DOHH2 (cell line): ENCODE measurements around the gene MSL3B.

ENCODE experiments used
- H3F3A ChIP-seq: fragments of 200-600 bp; sonication (generic), shearing (Covaris generic); 2 replicates; pipeline ENCODE4 v1.6.0; 2016; ENCODE audit warnings: antibody characterized with exemption, mild to moderate bottlenecking; ENCODE audit not compliant: control insufficient read depth, insufficient read depth
- H3K27ac ChIP-seq: fragments of 200-600 bp; sonication (generic); 2 replicates; pipeline ENCODE4 v1.5.1; 2014; ENCODE audit warnings: low read depth, mild to moderate bottlenecking, low read length, moderate library complexity
- H3K27me3 ChIP-seq: fragments of 200-600 bp; sonication (generic); 2 replicates; pipeline ENCODE4 v1.6.1; 2014; ENCODE audit warnings: mild to moderate bottlenecking, low read length, mixed read lengths; ENCODE audit not compliant: control insufficient read depth
- H3K36me3 ChIP-seq: fragments of 200-600 bp; sonication (generic); 2 replicates; pipeline ENCODE4 v1.6.1; 2014; ENCODE audit warnings: mild to moderate bottlenecking, low read length, moderate library complexity, mixed read lengths; ENCODE audit not compliant: control insufficient read depth
- H3K4me1 ChIP-seq: fragments of 200-600 bp; sonication (generic); 2 replicates; pipeline ENCODE4 v1.6.1; 2014; ENCODE audit warnings: mild to moderate bottlenecking, low read length, mixed read lengths; ENCODE audit not compliant: control insufficient read depth
- H3K4me2 ChIP-seq: fragments of 200-600 bp; sonication (generic); 2 replicates; pipeline ENCODE4 v1.6.0; 2014; ENCODE audit warnings: mild to moderate bottlenecking, low read length, moderate library complexity
- H3K4me3 ChIP-seq: fragments of 200-600 bp; sonication (generic); 2 replicates; pipeline ENCODE4 v1.5.1; 2014; ENCODE audit warnings: mild to moderate bottlenecking, low read length, mixed read lengths
- H3K79me2 ChIP-seq: fragments of 200-600 bp; sonication (generic); 2 replicates; pipeline ENCODE4 v1.6.1; 2014; ENCODE audit warnings: mild to moderate bottlenecking, low read length, mixed read lengths; ENCODE audit not compliant: control insufficient read depth
- H3K9me2 ChIP-seq: fragments of 200-600 bp; sonication (generic); replicated peaks from 2 replicates; pipeline ENCODE4 v1.6.1; 2014; ENCODE audit warnings: mild to moderate bottlenecking, low read length, mixed read lengths; ENCODE audit not compliant: control insufficient read depth
- H3K9me3 ChIP-seq: fragments of 200-600 bp; sonication (generic); 2 replicates; pipeline ENCODE4 v1.6.1; 2014; ENCODE audit warnings: antibody characterized with exemption, low read length, mixed read lengths; ENCODE audit not compliant: control insufficient read depth, insufficient read depth
- H4K20me1 ChIP-seq: fragments of 200-600 bp; sonication (generic); 2 replicates; pipeline ENCODE4 v1.6.0; 2014; ENCODE audit warnings: low read depth, mild to moderate bottlenecking, antibody characterized with exemption, low read length, moderate library complexity; ENCODE audit not compliant: control insufficient read depth, insufficient read depth
- CTCF ChIP-seq: fragments of 200-600 bp; sonication (generic); IDR thresholded peaks from one replicate; pipeline ENCODE4 v1.5.1; 2014; ENCODE audit warnings: antibody characterized with exemption, mild to moderate bottlenecking, low read depth, low read length; ENCODE audit not compliant: poor library complexity, severe bottlenecking
- EZH2phosphoT487 ChIP-seq: fragments of 200-600 bp; sonication (generic); IDR thresholded peaks from 2 replicates; pipeline ENCODE4 v1.6.1; 2017; ENCODE audit warnings: borderline replicate concordance, mild to moderate bottlenecking, antibody characterized with exemption, low read length, moderate library complexity, mixed read lengths

The MSL3B gene

GRCh38 chr2:233829193-233830110 lies 38.7 kb downstream of the MSL3B start:
- H3K36me3 ChIP-seq: peaks cover 5% of the 10 kb centered on the region

GRCh38 chr2:233828546-233829192 lies 39.5 kb downstream of the MSL3B start:
- no peak for TF ChIP-seq EZH2phosphoT487
- no peak for TF ChIP-seq CTCF
- Histone ChIP-seq H3K4me1 (peaks cover 11% of the 10 kb centered on the region), H3K9me3 (no peaks in the 10 kb centered on the region)

More at GRCh38 chr2:233829193-233830110, 38.7 kb downstream of the MSL3B start:
- no peak overlapping the region for H3K27ac ChIP-seq
- peaks cover 11% of the 10 kb centered on the region for H3K4me1 ChIP-seq
- TF ChIP-seq CTCF (no peak), EZH2phosphoT487 (no peak)
- H3K27me3 ChIP-seq: no peaks in the 10 kb centered on the region
- peaks cover 9% of the 10 kb centered on the region for H3F3A ChIP-seq
- no peaks in the 10 kb centered on the region for H3K9me2 ChIP-seq
- no peaks in the 10 kb centered on the region for H3K9me3 ChIP-seq
- H4K20me1 ChIP-seq: no peaks in the 10 kb centered on the region; the same call in 1 of the 2 replicates
- H3K4me2 ChIP-seq: no peak overlapping the region
- no peaks in the 10 kb centered on the region for H3K79me2 ChIP-seq
- H3K4me3 ChIP-seq: no peak overlapping the region

GRCh38 chr2:233824373-233824772 lies 43.8 kb downstream of the MSL3B start:
- Histone ChIP-seq H3K79me2 (no peaks in the 10 kb centered on the region), H4K20me1 (no peaks in the 10 kb centered on the region), H3K27me3 (no peaks in the 10 kb centered on the region), H3K9me2 (no peaks in the 10 kb centered on the region), H3K36me3 (no peaks in the 10 kb centered on the region), H3K4me3 (no peak overlapping the region), H3K9me3 (no peaks in the 10 kb centered on the region), H3F3A (no peaks in the 10 kb centered on the region), H3K4me1 (no peaks in the 10 kb centered on the region), H3K4me2 (no peak overlapping the region), H3K27ac (no peak overlapping the region)
- TF ChIP-seq EZH2phosphoT487 (no peak), CTCF (no peak)

More at GRCh38 chr2:233828546-233829192, 39.5 kb downstream of the MSL3B start:
- H3K4me3 ChIP-seq: no peak overlapping the region
- H3F3A ChIP-seq: peaks cover 3% of the 10 kb centered on the region
- H3K27ac ChIP-seq: no peak overlapping the region
- no peaks in the 10 kb centered on the region for H3K79me2 ChIP-seq
- no peak overlapping the region for H3K4me2 ChIP-seq
- no peaks in the 10 kb centered on the region for H3K36me3 ChIP-seq
- H3K9me2 ChIP-seq: no peaks in the 10 kb centered on the region
- no peaks in the 10 kb centered on the region for H4K20me1 ChIP-seq
- H3K27me3 ChIP-seq: no peaks in the 10 kb centered on the region
